Right kidney (tissue), 9 donors: ENCODE measurements around the gene KIF21A.
"Not testable (repeated sequence)": the region's sequence is repeated elsewhere in the genome, so short reads cannot be mapped to it uniquely, and the experiment has no call there.

Source experiments
- DNase-seq: peaks from one replicate; pipeline ENCODE4 v3.0.0-alpha.2; 2016
- long read RNA-seq, 8 donors: transcript quantifications; one replicate each; lab custom pipeline, GENCODE V29; 2026

Gene KIF21A, protein sequence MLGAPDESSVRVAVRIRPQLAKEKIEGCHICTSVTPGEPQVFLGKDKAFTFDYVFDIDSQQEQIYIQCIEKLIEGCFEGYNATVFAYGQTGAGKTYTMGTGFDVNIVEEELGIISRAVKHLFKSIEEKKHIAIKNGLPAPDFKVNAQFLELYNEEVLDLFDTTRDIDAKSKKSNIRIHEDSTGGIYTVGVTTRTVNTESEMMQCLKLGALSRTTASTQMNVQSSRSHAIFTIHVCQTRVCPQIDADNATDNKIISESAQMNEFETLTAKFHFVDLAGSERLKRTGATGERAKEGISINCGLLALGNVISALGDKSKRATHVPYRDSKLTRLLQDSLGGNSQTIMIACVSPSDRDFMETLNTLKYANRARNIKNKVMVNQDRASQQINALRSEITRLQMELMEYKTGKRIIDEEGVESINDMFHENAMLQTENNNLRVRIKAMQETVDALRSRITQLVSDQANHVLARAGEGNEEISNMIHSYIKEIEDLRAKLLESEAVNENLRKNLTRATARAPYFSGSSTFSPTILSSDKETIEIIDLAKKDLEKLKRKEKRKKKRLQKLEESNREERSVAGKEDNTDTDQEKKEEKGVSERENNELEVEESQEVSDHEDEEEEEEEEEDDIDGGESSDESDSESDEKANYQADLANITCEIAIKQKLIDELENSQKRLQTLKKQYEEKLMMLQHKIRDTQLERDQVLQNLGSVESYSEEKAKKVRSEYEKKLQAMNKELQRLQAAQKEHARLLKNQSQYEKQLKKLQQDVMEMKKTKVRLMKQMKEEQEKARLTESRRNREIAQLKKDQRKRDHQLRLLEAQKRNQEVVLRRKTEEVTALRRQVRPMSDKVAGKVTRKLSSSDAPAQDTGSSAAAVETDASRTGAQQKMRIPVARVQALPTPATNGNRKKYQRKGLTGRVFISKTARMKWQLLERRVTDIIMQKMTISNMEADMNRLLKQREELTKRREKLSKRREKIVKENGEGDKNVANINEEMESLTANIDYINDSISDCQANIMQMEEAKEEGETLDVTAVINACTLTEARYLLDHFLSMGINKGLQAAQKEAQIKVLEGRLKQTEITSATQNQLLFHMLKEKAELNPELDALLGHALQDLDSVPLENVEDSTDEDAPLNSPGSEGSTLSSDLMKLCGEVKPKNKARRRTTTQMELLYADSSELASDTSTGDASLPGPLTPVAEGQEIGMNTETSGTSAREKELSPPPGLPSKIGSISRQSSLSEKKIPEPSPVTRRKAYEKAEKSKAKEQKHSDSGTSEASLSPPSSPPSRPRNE (N-terminal part only)
- long read RNA-seq, donor 1, partial matches to known transcripts, result 5 of 5 reads
- long read RNA-seq, donor 1, other reads (novel, unspliced or antisense), result 0 of 5 reads
- long read RNA-seq, donor 2, result 0 reads
- long read RNA-seq, donor 3, partial matches to known transcripts, result 5 of 6 reads
- long read RNA-seq, donor 3, other reads (novel, unspliced or antisense), result 0 of 6 reads
- long read RNA-seq, donor 4, partial matches to known transcripts, result 5 of 5 reads
- long read RNA-seq, donor 4, other reads (novel, unspliced or antisense), result 0 of 5 reads
- long read RNA-seq, donor 5, partial matches to known transcripts, result 0 of 1 reads
- long read RNA-seq, donor 5, other reads (novel, unspliced or antisense), result 0 of 1 reads
- long read RNA-seq, donor 6, partial matches to known transcripts, result 6 of 6 reads
- long read RNA-seq, donor 6, other reads (novel, unspliced or antisense), result 0 of 6 reads
- long read RNA-seq, donor 7, partial matches to known transcripts, result 5 of 6 reads
- long read RNA-seq, donor 7, other reads (novel, unspliced or antisense), result 0 of 6 reads
- long read RNA-seq, donor 8, result 0 reads

GRCh38 chr12:39443081-39443928, at the start of gene KIF21A:
Gene KIF21A, minus strand, starts transcription at chr12:39443120. Its CDS starts 150 bp downstream, at chr12:39442970.
- DNase-seq, result peak; percentile 95

- no peak for DNase-seq
Measured at GRCh38 chr12:39490500-39491282, 47.8 kb upstream of the KIF21A start.

GRCh38 chr12:39483597-39483996, 40.7 kb upstream of the KIF21A start:
- no peak for DNase-seq

GRCh38 chr12:39483042-39483441, 40.1 kb upstream of the KIF21A start:
- no peak for DNase-seq

DNA sequence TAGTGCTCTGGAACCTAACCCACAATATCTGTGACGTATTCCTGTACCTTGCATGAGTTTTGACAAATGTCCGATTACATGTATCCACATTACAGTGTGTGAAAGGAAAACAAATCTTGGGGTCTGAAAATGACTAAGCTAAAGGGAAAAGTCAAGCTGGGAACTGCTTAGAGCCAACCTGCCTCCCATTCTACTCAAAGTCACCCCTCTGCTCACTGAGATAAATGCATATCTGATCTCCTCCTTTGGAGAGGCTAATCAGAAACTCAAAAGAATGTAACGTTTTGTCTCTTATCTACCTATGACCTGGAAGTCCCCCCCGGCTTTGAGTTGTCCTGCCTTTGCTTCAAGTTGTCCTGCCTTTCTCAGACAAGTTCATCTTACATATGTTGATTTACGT, 34.0 kb upstream of the KIF21A start:
- DNase-seq, result no peak

DNA sequence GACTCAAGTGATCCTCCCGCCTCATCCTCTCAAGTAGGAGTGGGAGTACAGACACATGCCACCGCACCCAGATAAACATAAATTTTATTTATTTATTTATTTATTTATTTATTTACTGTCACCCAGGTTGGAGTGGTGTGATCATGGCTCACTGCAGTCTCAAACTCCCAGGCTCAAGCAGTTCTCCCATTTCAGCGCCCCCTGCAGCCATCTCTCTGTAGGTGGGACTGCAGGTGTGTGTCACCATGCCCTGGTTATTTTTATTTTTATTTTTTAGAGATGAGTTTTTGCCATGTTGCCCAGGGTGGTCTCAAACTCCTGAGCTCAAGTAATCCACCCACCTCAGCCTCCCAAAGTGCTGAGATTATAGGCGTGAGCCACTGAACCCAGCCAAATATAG, 33.2 kb upstream of the KIF21A start:
- DNase-seq, result no peak

DNA sequence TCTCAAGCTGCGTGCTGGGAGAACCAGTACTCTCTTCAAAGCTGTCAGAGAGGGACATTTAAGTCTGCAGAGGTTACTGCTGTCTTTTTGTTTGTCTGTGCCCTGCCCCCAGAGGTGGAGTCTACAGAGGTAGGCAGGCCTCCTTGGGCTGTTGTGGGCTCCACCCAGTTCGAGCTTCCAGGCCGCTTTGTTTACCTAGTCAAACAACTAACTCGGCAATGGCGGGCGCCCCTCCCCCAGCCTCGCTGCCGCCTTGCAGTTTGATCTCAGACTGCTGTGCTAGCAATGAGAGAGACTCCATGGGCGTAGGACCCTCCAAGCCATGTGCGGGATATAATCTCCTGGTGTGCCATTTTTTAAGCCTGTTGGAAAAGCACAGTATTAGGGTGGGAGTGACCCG, 32.2 kb upstream of the KIF21A start:
- not testable (repeated sequence) for DNase-seq

DNA sequence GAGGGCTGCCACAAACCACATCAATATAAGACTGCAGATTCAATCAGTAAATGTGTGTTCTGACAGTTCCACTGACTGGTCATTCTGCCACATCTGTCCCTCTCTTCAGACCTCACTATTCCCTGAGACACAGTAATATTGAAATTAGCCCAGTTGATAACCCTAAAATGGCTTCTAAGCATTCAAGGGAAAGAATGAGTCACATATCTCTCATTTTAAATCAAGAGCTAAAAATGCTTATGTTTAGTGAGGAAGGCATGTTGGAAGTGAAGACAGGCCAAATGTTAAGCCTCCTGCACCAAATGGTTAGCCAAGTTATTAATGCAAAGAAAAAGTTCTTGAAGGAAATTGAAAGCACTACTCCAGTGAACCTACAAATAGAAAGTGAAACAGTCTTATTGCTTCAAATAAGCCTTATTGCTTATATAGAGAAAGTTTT, 24.5 kb upstream of the KIF21A start:
- DNase-seq, result no peak

DNA sequence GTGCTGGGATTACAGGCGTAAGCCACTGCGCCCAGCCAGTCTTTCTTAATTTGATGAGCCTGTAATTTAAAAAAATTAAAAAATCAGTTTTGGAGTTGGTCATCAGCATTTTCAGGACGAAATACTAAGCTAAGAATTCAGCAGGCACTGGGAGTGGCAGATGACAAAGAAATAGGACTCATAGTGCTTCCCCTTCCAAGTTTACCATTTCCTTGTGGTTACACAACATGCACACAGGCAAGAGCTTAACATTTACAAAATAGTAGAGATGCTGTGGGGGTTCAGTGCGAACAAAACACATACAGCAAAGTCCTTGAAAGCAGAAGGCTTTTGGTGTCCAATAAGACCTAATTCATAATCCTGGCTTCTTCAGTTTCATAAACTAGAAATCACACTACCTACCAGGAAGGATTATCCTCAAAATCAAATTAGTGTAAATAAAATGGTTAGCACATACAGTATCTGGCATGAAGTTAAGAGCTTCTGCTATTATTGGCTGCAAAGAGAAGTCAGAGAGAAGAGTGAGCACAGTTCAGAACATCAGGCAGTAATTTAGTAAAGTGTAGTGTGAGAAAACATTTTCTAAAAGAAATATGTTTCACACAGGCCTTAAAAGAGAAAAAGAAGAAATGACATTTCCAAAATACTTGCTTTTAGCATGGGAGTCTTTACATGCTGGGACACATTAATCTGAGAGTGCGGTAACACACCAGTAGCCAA, 22.2 kb upstream of the KIF21A start:
- DNase-seq, result no peak

DNA sequence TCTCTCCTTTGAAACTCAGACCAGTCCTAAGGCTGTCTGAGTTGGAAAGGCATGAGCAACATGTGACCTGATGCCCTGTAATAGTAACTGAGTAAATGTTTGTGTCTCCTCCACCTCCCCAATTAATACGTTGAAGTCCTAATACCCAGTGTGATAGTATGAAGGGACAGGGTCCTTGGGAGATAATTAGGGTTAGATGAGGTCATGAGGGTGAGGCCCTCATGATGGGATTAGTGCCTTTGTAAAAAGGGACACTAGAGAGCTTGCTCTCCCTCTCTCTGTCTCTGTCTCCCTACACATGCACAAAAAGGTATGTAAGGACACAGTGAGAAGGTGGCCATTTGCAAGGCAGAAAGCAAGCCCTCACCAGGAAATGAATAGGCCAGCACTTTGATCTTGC, 18.1 kb upstream of the KIF21A start:
- no peak for DNase-seq

GRCh38 chr12:39459027-39459434, 16.1 kb upstream of the KIF21A start:
- DNase-seq, result no peak

GRCh38 chr12:39451977-39452376, 9.1 kb upstream of the KIF21A start:
- DNase-seq, result no peak

GRCh38 chr12:39448038-39448437, 5.1 kb upstream of the KIF21A start:
- no peak for DNase-seq

- no peak for DNase-seq
Measured at GRCh38 chr12:39443929-39444209, 949 bp upstream of the KIF21A start.

- no peak for DNase-seq
Measured at GRCh38 chr12:39442831-39443080, 164 bp downstream of the KIF21A start.

- DNase-seq, result peak; percentile 87
Measured at GRCh38 chr12:39441963-39442830, 723 bp downstream of the KIF21A start.

- DNase-seq, result peak; percentile 7
Measured at GRCh38 chr12:39441189-39441962, 1.5 kb downstream of the KIF21A start.
